Islet of Langerhans (tissue), 1 donor: ENCODE results near the gene ATP6V0C.

Experiments
- FAIRE-seq: peaks from one replicate; lab custom pipeline; 2011; peaks lifted over from hg19 to GRCh38; lab: Jason Lieb, UNC

The ATP6V0C gene

GRCh38 chr16:2512735-2513404, 882 bp upstream of the ATP6V0C start:
- no peak for FAIRE-seq

DNA sequence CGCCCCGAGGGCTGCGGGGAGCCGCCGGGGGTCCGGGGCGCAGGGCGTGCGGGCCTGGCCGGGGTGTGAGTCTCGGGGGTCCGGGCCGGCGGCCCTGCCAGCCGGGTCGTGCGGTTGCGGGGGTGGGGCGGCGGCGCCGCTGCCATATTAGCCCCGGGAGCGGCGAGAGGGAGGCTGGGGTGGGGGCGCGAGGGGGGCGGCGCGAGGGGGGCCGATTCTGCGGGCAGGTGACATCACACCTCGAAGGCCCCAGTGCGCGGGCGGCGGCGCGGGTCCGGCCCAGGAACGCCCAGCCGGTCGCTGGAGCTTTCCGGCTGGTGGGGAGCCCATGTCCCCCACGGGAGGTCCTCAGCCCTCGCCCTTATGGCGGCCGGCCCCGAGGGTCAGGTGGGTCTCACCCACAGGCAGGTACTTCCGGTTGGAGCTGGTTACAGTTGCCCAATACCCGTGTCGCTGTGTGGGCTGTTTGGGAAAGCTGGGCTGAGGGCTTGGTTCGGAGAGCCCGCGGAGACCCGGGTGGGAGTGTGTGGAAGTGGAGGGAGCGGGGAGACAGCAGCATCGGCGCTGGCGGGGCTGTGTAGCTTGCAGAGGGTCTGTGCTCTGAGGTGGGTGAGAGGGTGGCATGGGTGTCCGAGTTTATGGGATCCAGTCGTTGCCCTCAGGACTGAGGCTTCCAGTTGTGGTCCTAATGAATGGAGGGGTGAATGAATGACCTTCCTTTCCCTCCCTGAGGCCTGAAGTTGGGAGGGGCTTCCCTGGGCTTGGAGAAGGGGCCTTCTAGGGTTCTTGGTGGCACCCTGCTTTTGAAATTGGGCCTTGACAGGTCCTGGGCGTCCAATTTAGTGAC, 804 bp downstream of the ATP6V0C start:
- no peak for FAIRE-seq

- no peak for FAIRE-seq
Observed at GRCh38 chr16:2515180-2515851, 1.6 kb downstream of the ATP6V0C start.

DNA sequence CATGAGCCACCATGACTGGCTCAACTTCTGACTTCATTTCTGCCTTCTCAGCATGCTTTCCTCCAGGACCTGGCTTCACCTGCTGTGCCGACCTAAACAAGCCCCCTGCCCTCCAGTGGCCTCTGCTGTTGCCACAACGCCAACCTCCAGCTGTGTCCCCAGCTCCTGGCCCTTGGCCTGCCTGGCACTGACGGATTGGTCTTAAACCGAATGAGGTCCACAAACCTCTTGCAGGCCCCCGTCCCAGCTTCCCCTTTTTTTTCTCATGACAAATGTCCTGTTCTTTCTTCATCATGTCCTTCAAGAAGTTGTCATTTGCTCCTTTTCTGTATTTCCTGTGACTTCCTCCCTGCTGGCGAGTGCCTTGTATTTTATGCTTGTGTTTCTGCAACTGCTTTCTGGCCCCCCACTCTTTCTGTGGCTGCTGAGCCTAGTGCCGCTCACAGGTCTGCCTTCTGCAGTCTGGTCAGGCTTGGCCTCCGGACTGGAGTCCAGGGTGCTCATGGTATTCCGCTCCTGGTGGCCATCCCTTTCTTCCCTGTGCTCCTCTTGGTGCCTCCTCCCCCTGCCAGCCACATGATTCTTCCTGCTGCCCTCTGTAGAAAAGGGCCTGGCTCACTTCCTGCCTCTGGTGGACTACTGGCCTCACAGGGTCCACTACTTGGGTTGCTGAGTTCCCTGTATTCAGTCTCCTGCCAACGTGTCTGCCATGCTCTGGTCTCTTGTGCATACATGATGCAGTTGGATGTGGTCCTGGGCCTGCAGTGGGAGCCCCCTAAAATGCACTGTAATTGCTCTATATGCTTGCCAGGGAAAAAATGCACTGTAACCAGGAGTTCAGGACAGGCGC, 2.9 kb downstream of the ATP6V0C start:
- no peak for FAIRE-seq

DNA sequence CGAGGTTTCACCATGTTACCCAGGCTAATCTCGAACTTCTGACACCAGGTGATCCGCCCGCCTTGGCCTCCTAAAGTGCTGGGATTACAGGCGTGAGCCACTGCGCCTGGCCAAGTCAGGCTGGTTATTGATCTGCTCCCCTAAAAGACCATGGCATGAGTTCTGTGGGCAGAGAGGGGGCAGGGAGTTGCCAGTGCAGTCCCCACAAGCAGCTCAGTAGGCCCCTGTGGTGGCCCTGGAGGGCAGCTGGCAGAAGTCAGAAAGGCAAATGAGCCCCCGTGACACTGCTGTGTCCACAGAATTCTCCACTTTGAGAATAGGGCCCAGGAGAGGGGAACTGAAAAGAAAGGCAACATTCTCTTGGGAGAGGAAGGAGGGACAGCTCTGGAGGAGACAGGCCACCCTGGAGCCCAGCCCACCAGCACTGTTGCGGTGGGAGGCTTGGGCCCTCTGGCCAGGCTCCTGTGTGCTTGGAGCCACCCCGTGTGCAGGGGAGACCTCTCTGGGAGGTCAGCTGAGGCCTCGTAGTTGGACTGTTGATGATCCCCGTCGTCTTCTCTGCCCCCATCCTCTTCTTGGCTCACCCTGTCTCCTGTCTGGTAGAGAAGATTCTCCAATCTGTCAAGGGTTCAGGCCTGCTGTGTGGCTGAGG, 4.3 kb downstream of the ATP6V0C start:
- no peak for FAIRE-seq

DNA sequence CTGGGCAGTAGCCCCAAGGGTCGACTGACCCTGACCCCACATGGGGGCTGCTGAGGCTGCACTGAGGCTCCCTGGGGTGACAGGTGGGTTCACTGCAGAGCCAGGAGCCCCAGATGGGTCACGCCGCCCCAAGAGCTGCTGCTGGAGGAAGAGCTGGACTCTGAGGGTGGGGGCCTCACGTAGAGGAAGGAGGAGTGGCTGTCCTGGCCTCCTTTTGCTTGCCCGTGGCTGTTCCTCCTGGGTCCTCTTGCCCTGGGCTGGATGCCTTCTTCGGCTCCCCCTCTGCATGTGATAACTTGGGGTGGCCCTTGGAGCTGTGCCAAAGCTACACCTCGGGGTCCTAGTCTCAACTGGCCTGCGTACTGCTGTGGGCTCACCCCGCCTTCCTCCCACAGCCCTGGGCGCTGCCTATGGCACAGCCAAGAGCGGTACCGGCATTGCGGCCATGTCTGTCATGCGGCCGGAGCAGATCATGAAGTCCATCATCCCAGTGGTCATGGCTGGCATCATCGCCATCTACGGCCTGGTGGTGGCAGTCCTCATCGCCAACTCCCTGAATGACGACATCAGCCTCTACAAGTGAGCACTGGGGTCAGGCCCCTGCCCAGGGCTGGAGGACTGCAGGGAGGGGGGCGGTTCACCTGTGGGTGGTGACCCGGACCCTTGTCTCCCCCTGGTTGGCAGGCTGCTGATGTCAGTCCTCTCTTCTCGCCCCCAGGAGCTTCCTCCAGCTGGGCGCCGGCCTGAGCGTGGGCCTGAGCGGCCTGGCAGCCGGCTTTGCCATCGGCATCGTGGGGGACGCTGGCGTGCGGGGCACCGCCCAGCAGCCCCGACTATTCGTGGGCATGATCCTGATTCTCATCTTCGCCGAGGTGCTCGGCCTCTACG, 5.3 kb downstream of the ATP6V0C start:
- FAIRE-seq, result no peak

- FAIRE-seq, result no peak
Observed at GRCh38 chr16:2519711-2520080, 5.9 kb downstream of the ATP6V0C start.

- FAIRE-seq, result no peak
Observed at GRCh38 chr16:2520097-2520783, 6.5 kb downstream of the ATP6V0C start, which contains the start of gene AMDHD2. Gene AMDHD2 (plus strand): TSS chr16:2520371. CDS start chr16:2520459, 88 bp downstream.

DNA sequence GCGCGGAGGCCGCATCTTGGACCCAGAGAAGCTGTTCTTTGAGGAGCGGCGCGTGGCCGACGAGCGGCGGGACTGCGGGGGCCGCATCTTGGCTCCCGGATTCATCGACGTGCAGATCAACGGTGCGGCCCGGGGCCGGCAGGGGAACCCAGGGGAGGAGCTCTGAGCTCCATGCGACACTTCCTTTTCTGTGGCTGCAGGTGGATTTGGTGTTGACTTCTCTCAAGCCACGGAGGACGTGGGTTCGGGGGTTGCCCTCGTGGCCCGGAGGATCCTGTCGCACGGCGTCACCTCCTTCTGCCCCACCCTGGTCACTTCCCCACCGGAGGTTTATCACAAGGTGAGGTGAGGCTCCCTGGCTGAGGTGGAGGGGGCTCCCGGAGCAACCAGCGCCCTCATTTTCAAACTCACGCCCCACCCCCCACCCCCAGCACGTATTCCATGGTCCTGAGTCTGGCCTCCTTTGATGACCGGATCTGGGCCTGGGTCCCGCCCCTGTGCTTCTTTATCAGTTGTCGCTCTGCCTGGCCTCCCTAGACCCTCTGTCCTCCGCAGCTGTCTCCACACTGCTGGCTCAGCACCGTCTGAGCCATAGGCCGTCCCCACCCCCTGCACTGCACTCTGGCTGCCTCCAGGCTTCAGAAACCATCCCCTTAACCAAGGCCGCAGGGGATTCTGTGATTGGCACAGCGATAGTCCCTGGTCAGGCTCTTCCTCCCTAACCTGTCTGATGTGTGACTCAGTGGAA, 7.2 kb downstream of the ATP6V0C start:
- no peak for FAIRE-seq

GRCh38 chr16:2523801-2524231, 10.1 kb downstream of the ATP6V0C start:
- no peak for FAIRE-seq

GRCh38 chr16:2524339-2524938, 10.7 kb downstream of the ATP6V0C start:
- FAIRE-seq, result no peak

GRCh38 chr16:2526135-2526534, 12.4 kb downstream of the ATP6V0C start:
- no peak for FAIRE-seq

DNA sequence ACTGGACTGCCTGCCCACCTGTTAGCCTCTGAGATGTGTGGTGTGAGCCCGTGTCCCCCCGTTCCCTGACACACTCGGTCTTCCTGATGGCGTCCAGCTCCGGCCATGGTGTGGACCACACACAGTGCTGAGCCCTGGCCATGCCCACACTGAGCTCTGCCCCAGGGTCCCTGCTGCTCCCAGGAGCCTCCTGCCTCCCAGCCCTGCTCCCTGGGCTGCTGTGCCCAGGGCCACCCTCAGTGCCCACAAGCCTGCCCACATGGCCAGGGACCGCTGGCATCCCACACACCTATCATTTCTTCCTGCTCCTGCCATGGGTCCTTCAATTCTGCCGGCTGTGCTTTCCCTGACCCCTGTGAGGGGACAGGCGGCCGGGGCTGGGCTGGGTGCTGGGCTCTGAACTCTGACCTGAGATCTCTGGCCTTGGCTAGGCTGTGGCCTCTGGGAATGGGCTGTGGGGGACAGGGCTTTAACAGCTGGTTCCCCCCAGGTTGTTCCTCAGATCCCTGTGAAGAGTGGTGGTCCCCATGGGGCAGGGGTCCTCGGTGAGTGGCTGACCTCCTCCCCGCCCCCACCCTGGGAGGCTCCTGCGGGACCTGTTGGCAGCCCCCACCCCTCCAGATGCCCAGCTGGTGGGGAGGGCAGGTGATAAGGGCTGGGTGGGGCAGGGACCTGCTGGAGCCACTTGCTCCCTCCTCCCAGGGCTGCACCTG, 13.5 kb downstream of the ATP6V0C start:
- FAIRE-seq, result no peak

DNA sequence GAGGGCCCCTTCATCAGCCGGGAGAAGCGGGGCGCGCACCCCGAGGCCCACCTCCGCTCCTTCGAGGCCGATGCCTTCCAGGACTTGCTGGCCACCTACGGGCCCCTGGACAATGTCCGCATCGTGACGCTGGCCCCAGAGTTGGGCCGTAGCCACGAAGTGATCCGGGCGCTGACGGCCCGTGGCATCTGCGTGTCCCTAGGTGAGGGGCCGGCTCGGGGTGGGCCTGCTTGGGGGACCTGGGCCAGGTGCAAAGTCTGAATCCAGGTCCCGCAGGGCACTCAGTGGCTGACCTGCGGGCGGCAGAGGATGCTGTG, 14.0 kb downstream of the ATP6V0C start:
- FAIRE-seq, result no peak

- no peak for FAIRE-seq
Observed at GRCh38 chr16:2528161-2529060, 14.7 kb downstream of the ATP6V0C start.

- FAIRE-seq, result no peak
Observed at GRCh38 chr16:2529061-2529931, 15.5 kb downstream of the ATP6V0C start.
